ENCODE results near the gene TBP.

DNA sequence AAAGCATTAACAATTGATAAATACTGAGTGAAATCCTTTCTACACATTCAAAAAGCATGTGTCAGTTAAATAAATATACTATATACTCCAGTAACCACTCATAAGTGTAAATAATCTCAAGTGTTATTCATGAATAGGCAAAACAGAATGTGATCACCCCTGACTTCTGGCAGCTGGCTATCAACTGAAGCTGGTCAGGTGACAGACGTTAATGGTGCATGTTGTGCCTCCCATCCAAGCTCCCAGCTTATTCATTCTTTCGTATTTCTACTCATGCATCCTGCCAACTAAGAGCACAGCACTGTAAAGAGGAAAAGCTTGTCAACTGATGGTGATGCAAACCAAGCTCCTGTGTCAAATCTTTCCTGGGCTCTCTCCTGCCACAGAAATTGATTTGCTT lies 8.8 kb upstream of the TBP start:
- TF ChIP-seq, protein P1, sequence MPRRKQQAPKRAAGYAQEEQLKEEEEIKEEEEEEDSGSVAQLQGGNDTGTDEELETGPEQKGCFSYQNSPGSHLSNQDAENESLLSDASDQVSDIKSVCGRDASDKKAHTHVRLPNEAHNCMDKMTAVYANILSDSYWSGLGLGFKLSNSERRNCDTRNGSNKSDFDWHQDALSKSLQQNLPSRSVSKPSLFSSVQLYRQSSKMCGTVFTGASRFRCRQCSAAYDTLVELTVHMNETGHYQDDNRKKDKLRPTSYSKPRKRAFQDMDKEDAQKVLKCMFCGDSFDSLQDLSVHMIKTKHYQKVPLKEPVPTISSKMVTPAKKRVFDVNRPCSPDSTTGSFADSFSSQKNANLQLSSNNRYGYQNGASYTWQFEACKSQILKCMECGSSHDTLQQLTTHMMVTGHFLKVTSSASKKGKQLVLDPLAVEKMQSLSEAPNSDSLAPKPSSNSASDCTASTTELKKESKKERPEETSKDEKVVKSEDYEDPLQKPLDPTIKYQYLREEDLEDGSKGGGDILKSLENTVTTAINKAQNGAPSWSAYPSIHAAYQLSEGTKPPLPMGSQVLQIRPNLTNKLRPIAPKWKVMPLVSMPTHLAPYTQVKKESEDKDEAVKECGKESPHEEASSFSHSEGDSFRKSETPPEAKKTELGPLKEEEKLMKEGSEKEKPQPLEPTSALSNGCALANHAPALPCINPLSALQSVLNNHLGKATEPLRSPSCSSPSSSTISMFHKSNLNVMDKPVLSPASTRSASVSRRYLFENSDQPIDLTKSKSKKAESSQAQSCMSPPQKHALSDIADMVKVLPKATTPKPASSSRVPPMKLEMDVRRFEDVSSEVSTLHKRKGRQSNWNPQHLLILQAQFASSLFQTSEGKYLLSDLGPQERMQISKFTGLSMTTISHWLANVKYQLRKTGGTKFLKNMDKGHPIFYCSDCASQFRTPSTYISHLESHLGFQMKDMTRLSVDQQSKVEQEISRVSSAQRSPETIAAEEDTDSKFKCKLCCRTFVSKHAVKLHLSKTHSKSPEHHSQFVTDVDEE (CRISPR knock-in tag; IDR thresholded peaks at IDR 0.05), result no peak
- TF ChIP-seq ESRRG (CRISPR knock-in tag; IDR thresholded peaks at IDR 0.05), result no peak
- TF ChIP-seq ZFP30 (CRISPR knock-in tag; IDR thresholded peaks at IDR 0.05), result no peak
- TF ChIP-seq TOX (CRISPR knock-in tag; IDR thresholded peaks at IDR 0.05; ENCODE audit: borderline replicate concordance), result no peak
- no peak for TF ChIP-seq ARNTL (CRISPR knock-in tag; IDR thresholded peaks at IDR 0.05; ENCODE audit: borderline replicate concordance, low read depth)
- TF ChIP-seq SNAI2 (CRISPR knock-in tag; IDR thresholded peaks at IDR 0.05), result no peak
- no peak for TF ChIP-seq ZC3H10 (CRISPR knock-in tag; IDR thresholded peaks at IDR 0.05)
- TF ChIP-seq OSR1 (CRISPR knock-in tag; IDR thresholded peaks at IDR 0.05), result no peak
- TF ChIP-seq, protein P2, sequence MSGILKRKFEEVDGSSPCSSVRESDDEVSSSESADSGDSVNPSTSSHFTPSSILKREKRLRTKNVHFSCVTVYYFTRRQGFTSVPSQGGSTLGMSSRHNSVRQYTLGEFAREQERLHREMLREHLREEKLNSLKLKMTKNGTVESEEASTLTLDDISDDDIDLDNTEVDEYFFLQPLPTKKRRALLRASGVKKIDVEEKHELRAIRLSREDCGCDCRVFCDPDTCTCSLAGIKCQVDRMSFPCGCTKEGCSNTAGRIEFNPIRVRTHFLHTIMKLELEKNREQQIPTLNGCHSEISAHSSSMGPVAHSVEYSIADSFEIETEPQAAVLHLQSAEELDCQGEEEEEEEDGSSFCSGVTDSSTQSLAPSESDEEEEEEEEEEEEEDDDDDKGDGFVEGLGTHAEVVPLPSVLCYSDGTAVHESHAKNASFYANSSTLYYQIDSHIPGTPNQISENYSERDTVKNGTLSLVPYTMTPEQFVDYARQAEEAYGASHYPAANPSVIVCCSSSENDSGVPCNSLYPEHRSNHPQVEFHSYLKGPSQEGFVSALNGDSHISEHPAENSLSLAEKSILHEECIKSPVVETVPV (CRISPR knock-in tag; IDR thresholded peaks at IDR 0.05), result no peak
- no peak for TF ChIP-seq ZFP3 (CRISPR knock-in tag; IDR thresholded peaks at IDR 0.05)
- TF ChIP-seq, protein P3, sequence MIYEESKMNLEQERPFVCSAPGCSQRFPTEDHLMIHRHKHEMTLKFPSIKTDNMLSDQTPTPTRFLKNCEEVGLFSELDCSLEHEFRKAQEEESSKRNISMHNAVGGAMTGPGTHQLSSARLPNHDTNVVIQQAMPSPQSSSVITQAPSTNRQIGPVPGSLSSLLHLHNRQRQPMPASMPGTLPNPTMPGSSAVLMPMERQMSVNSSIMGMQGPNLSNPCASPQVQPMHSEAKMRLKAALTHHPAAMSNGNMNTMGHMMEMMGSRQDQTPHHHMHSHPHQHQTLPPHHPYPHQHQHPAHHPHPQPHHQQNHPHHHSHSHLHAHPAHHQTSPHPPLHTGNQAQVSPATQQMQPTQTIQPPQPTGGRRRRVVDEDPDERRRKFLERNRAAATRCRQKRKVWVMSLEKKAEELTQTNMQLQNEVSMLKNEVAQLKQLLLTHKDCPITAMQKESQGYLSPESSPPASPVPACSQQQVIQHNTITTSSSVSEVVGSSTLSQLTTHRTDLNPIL (CRISPR knock-in tag; IDR thresholded peaks at IDR 0.05; ENCODE audit: low read depth), result no peak

Data from SK-N-SH treated with all-trans-retinoic acid at 6 μM for 48 hours (cell line).